Left hindlimb (tissue), 1 donor: ENCODE data around the gene NTRK3.

Source experiments
- DNase-seq: peaks from one replicate; pipeline ENCODE4 v3.0.0-alpha.2; 2018

The NTRK3 gene

DNA sequence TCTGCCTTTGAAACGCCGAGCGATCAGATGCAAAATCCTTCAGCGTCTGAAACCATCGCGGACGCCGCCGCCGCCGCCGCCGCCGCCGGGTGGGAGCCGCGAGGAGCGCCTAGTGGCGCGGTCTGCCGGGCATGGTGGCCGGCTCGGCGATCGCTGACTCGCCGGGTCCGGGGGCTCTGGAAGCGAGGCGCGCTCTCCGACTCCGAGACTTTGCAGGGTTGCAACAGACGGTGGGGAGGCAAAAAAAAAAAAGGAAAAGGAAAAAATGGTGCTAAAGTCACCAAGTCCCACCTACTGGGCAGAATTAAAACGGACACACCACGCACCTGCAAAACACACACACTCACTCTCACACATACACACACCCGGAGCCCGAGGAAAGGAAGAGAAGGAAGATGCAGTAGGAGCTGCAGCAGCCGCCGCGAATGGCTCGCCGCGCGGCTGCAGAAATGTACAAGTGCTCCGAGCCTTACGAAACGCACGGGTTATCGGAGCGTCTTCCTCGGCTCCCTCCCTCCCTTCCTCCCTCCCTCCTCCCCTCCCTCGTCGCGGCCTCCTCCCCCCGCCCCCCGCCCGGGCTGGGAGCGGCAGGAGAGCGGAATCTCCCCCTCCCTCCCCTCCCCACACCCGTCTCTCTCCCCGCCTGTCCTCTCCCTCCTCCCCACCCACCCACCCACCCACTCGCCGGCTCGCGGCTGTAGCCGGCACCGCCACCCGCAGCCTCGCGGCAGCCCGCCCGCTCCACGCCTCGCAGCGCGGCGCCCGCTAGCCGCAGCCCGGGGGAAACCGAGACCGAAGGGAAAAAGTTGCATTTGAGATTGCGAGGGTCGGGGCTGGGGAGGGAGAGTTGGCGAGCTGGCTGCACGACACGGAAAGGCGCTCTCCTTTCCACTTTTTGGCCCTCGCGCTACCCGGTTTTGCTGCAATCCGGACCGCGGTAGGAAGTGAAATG is at the start of gene NTRK3:
TSS of gene NTRK3 (minus strand) at position 461 of the 952 bp plus-strand sequence. CDS start 586 bp downstream, outside the sequence.
- DNase-seq, result no peak

- DNase-seq, result no peak
Observed at GRCh38 chr15:88303395-88303794, 46.9 kb upstream of the NTRK3 start.

GRCh38 chr15:88302373-88302772 is 45.8 kb upstream of the NTRK3 start:
- no peak for DNase-seq

GRCh38 chr15:88301311-88301710 is 44.8 kb upstream of the NTRK3 start:
- DNase-seq, result no peak

DNA sequence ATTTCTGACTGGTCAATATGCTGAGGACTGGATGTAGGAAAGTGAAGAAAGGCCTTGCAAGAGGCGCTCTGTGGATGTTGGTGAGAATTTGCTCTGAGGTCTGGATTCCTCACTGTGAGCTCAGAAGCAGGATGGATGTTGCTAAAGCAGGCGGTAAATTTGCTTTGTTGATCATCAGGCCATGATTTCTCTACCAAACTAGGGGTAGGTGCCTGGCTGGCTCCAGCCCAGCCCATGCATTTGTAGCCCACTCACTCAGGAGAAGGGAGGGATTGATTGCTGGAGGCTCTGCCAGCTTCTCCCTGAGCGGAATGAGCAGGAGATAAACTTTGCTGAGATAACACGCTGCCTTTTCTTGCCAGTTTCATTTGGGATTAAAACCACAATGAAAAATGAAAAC is 44.3 kb upstream of the NTRK3 start:
- no peak for DNase-seq

GRCh38 chr15:88300089-88300488 is 43.5 kb upstream of the NTRK3 start:
- DNase-seq, result no peak

DNA sequence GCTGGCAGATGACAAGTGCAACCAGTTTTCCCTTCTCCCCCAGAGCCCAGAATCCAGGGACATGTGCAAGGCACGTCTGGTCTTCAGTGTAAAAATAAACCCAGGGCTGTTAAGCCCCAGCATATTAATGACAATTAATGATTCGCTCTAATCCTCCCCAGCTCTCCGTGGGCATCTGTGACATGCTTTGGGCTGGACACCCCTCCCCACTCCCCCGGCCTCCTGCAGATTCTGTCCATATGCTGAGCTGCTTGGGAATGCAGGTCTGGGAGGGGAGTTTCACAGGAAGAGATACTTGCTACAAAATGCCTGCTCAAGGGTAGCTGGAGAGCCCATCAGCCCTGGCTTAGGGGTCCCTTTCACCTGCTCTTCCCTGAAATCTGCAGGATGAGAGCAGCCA is 43.0 kb upstream of the NTRK3 start:
- no peak for DNase-seq

GRCh38 chr15:88288661-88289060 is 32.1 kb upstream of the NTRK3 start:
- DNase-seq, result no peak

GRCh38 chr15:88288206-88288605 is 31.7 kb upstream of the NTRK3 start:
- no peak for DNase-seq

DNA sequence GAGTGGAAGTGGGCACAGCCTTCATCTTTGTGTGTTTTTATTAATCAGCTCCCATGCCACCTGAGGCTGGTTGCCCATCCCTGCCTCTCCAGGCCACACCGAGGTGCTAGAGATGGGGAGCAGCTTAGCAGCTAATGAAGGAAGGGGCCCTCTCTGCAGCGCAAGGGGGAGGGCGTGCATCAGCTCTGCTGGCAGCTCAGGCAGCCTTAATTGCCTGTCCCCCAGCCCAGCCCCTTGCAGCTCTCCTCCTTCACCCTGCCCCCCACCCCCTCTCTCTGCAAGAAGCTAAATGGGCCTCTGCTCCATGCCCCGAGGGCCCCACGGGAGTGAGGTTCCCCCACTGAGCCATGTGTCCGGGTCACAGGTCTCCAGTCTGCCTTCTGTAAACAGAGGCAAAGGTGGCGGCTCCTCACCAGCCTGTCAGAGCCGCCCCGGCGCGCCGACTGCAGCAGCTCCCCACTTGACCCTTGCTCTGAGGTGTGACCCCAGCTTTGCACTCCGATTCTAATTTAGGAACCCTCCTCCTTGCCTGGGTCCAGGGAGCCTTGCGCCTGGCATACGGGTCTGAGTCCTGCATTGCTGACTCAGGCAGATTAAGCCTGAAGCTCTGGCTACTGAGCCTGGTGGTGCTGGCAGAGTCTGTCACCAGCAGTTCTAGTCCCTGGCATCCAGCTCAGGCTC is 27.9 kb upstream of the NTRK3 start:
- no peak for DNase-seq

GRCh38 chr15:88282614-88283013 is 26.1 kb upstream of the NTRK3 start:
- DNase-seq, result no peak

DNA sequence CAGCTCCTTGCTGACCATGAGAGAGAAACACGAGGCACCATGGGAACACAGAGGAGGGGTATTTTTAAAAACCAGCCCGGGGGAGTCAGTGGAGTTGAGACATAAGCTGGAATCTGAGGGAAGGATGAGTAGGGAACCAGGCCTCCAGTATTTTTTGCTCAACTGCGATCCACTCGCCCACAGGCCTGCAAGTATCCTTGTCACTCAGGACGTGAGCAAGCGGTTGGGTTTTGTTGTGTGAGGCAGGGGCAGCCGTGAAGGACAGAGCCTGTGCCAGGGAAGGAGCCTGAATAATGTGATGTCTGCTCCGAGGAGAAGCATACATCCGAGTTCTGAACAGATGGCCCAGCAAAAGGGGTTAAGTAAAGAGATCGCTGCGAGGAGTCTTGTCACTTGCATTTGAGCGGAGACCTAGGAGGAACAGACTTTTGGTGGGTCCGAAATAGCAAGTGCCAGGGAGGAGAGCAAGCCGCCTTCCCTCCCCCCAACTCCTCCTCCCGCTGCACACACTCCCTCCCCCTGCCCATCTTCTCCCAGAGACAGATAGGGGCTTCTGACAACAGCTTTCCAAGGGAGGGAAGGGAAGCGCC is 20.4 kb upstream of the NTRK3 start:
- DNase-seq, result no peak

- DNase-seq, result no peak
Observed at GRCh38 chr15:88275804-88276203, 19.3 kb upstream of the NTRK3 start.

GRCh38 chr15:88274553-88275460 is 18.3 kb upstream of the NTRK3 start:
- peak; percentile 73 for DNase-seq

DNA sequence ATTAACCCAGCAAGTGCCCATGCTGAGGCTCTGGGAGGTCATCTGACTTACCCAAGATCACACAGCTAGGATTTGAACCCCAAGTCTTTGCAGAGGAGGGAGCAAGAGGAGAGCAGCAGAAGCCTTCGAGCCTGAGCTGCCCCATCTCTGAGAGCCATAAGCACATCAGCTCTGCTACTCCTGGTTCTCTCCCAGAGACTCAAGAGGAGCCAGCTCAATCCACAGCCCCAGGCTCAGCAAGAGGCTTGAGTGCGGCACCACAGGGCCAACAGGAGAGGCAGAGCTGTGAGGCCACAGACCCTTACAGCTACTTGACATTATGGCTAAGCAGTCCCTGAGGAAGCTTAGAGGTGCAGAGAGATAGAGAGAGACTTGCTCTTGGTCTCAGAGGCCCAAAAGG is 15.9 kb upstream of the NTRK3 start:
- no peak for DNase-seq

DNA sequence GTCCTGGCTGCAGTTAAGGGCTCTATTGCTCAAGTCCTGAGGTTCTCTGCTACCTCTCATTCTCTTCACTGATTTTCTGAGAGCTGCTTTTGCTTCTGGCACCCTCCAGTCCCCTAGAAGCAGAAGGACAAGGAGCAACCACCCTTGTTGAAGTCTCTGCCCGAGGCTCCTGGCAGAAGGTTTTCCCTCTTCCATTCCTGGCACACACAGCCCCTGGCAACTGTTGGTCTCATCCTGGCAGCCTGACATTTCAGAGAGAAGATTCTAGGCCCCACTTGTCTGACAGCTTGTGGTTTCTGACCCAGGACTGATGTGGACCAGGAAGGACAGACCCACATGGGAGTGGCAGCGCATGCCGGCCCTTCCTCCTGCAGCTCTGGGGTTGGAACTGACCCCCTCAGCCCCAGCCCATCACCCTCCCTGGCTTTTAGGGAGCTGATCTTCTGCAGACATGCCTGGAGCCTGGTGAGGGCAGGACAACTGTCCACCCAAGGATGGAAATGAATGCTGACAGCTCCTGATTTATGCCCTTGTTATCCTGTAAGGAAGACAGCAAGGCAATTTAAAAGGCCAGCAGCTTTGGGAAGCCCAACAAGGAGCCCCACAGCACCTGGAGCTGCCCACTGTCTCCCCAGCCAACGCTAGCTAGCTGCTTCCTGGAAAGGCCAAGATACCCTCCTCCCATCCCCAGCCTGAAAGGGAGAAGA is 13.0 kb upstream of the NTRK3 start:
- DNase-seq, result no peak

DNA sequence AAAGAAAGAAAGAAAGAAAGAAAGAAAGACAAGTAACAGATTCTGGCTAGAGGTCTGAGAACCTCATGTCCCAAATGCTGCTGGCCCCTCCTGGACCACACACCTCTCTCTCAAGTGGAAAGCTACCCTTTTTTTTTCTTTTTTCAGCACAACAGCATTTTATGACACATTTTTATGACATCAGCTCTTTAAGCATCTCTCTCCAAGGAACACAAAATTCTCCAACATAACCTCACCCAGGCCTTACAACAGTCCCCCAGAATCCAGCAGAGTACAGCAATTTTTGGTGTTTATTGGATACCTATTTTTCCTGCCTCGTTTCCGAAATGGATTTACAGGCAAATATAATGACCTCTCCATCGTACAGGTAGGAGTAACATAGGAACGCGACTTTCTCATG is 11.2 kb upstream of the NTRK3 start:
- DNase-seq, result no peak

GRCh38 chr15:88266170-88266569 is 9.6 kb upstream of the NTRK3 start:
- no peak for DNase-seq

GRCh38 chr15:88264622-88265021 is 8.1 kb upstream of the NTRK3 start:
- DNase-seq, result no peak

DNA sequence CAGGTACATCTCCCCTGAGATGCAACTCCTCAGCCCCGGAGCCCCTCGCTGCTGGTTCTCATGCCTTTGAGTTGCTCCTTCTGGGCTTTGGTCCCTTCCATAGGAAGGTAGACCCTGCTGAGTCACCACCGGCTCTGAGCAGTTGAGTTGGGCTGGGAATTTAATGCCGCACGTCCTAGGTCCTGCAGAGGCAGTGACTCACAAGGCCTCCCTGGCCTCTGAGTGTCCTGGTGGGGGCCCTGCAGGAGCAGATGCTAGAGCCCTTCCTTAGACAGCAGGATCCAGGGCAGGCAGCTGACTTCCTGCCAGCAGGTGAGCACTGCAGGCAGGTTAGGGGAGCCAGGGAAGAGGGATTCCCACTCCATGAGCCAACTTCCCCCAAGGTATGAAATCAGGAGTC is 5.5 kb upstream of the NTRK3 start:
- DNase-seq, result no peak

- DNase-seq, result no peak
Observed at GRCh38 chr15:88258093-88258641, 1.6 kb upstream of the NTRK3 start.
